Fibroblast of lung (primary cell): ENCODE results near the gene RARG.

Source experiments
- EZH2 ChIP-seq: IDR thresholded peaks from 2 replicates; pipeline ENCODE4 v1.5.1; 2012; ENCODE audit warnings: low read length, control low read depth, mild to moderate bottlenecking; ENCODE audit errors: missing control alignments
- TF ChIP-seq, protein P1 (sequence below), 2 donors: IDR thresholded peaks in 1 of 2; conservative IDR thresholded peaks in 1 of 2; 1 replicate in 1 of 2; 2 replicates in 1 of 2; pipeline ENCODE4 v1.5.1; 2011 to 2012; ENCODE audit warnings: low read length in 2 of 2, control low read depth in 1 of 2, inconsistent platforms in 1 of 2, low read depth in 1 of 2, mild to moderate bottlenecking in 1 of 2

DNA sequence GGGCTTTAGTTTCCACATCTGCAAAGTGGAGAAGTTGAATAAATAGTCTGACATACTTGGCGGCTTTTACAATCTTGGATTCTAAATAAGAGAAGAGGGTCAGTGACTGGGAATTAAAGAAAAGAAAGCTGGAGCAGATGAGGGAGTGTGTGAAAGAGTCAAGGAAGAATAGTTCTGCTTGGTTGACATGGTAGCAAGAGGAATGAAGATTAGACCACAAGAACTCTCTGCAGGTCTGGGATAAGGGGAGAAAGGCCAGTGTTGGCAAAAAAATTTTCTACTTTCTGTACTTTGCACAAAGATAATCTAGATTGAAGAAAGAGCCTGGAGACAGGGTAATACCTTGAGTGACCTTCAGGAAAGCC lies 30.9 kb downstream of the RARG start:
- TF ChIP-seq, protein P1, sequence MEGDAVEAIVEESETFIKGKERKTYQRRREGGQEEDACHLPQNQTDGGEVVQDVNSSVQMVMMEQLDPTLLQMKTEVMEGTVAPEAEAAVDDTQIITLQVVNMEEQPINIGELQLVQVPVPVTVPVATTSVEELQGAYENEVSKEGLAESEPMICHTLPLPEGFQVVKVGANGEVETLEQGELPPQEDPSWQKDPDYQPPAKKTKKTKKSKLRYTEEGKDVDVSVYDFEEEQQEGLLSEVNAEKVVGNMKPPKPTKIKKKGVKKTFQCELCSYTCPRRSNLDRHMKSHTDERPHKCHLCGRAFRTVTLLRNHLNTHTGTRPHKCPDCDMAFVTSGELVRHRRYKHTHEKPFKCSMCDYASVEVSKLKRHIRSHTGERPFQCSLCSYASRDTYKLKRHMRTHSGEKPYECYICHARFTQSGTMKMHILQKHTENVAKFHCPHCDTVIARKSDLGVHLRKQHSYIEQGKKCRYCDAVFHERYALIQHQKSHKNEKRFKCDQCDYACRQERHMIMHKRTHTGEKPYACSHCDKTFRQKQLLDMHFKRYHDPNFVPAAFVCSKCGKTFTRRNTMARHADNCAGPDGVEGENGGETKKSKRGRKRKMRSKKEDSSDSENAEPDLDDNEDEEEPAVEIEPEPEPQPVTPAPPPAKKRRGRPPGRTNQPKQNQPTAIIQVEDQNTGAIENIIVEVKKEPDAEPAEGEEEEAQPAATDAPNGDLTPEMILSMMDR (conservative IDR thresholded peaks at IDR 0.05 in 1 of 2, IDR thresholded peaks at IDR 0.05 in 1 of 2; ENCODE audit: low read depth in 1 of 2, low read length in 2 of 2) = no peak
- TF ChIP-seq EZH2 = no peak
